Esophagus squamous epithelium (tissue), 5 donors: ENCODE measurements around the gene DLL3. TPM values are rescaled to one million over a fixed set of nuclear protein-coding genes. Genes with fewer than 3 reads are reported as not detected.

Experiments
- DNase-seq: peaks from one replicate; lab custom pipeline; 2025; lab: John Stamatoyannopoulos, UW
- H3K27ac ChIP-seq, 4 donors: fragments of 200-600 bp; sonication (generic); one replicate each; pipeline ENCODE4 v1.5.1; 2016 to 2019; ENCODE audit warnings: mild to moderate bottlenecking in 1 of 4
- H3K27me3 ChIP-seq, 4 donors: fragments of 200-600 bp; sonication (generic); 1 replicate in 3 of 4; 2 replicates in 1 of 4; pipeline versions ENCODE4 v1.5.1 to v1.6.0; 2017 to 2021; ENCODE audit warnings: antibody characterized with exemption in 1 of 4
- H3K36me3 ChIP-seq, 3 donors: fragments of 200-600 bp; sonication (generic); one replicate each; pipeline ENCODE4 v1.5.1; 2016 to 2019
- H3K4me1 ChIP-seq, 3 donors: fragments of 200-600 bp; sonication (generic); one replicate each; pipeline ENCODE4 v1.5.1; 2017 to 2019
- H3K4me3 ChIP-seq, 4 donors: fragments of 200-600 bp; sonication (generic); 1 replicate in 3 of 4; 2 replicates in 1 of 4; pipeline ENCODE4 v1.5.1; 2016 to 2019; ENCODE audit warnings: mild to moderate bottlenecking in 2 of 4, moderate library complexity in 1 of 4
- H3K9me3 ChIP-seq, 3 donors: fragments of 200-600 bp; sonication (generic); one replicate each; pipeline ENCODE4 v1.5.1; 2016 to 2019
- POLR2A ChIP-seq, 4 donors: fragments of 450-650 bp; IDR thresholded peaks; one replicate each; pipeline ENCODE4 v1.6.1; 2017; ENCODE audit warnings: antibody characterized with exemption in 4 of 4, mild to moderate bottlenecking in 4 of 4, moderate library complexity in 3 of 4
- whole genome bisulfite sequencing, 2 donors: methylation state at CpG; one replicate each; pipeline ENCODE4 v1.1.5; 2018; 5-methylcytosine and 5-hydroxymethylcytosine counted together
- intact Hi-C: fragments of 100-400 bp; cut with DNase I; formaldehyde crosslinking; loops from one replicate; pipeline ENCODE4 v1.15.0; 2022
- total RNA-seq, 4 donors: library from RNA; depleted of rRNA; stranded (reverse); fragments of >200 nt; gene quantifications; one replicate each; pipeline ENCODE4 v1.1.0, GENCODE V29; 2016
- TF ChIP-seq, protein P1 (sequence below), 6 experiments: fragments of 450-650 bp in 4 of 6; fragments of 200-600 bp in 2 of 6; sonication (generic) in 2 of 6; IDR thresholded peaks; one replicate each; pipeline ENCODE4 v1.5.1; 2016 to 2019; ENCODE audit warnings: antibody characterized with exemption in 6 of 6, mild to moderate bottlenecking in 4 of 6, moderate library complexity in 4 of 6
- donor health status: DM: yes; HTN: yes; CAD: no.

The DLL3 gene
- total RNA-seq, 4 donors from 2014 or later, result not detected

DNA sequence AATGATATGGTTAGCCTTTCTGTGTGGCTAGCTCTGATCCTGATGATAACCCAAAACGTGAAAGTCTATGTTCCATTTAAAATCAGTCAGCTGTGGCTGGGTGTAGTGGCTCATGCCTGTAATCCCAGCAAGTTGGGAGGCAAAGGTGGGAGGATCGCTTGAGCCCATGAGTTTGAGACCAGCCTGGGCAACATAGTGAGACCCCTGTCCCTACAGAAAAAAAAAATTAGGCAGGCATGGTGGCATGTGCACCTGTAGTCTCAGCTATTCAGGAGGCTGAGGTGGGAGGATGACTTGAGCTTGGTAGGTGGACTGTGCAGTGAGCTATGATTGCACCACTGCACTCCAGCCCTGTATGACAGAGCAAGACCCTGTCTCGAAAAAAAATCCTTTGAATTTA lies 35.0 kb downstream of the DLL3 start:
- Histone ChIP-seq H3K36me3 (no peaks in the 10 kb centered on the region), H3K4me1 (peaks cover 5 to 41% (median 15%) of the 10 kb centered on the region in 3 donors), H3K9me3 (no peaks in the 10 kb centered on the region), H3K27me3 (no peaks in the 10 kb centered on the region), H3K27ac (no peak overlapping the region), H3K4me3 (no peak overlapping the region)
- 67 to 76% methylated on average over 3 of the region's 3 CpGs for WGBS, 2 donors
- intact Hi-C loops, result loop anchor here (10.0 kb wide), 2 partner anchors 59 to 99 kb away; partner anchors contain the start of gene RPS16
- DNase-seq, result no peak
- TF ChIP-seq, protein P1, sequence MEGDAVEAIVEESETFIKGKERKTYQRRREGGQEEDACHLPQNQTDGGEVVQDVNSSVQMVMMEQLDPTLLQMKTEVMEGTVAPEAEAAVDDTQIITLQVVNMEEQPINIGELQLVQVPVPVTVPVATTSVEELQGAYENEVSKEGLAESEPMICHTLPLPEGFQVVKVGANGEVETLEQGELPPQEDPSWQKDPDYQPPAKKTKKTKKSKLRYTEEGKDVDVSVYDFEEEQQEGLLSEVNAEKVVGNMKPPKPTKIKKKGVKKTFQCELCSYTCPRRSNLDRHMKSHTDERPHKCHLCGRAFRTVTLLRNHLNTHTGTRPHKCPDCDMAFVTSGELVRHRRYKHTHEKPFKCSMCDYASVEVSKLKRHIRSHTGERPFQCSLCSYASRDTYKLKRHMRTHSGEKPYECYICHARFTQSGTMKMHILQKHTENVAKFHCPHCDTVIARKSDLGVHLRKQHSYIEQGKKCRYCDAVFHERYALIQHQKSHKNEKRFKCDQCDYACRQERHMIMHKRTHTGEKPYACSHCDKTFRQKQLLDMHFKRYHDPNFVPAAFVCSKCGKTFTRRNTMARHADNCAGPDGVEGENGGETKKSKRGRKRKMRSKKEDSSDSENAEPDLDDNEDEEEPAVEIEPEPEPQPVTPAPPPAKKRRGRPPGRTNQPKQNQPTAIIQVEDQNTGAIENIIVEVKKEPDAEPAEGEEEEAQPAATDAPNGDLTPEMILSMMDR (IDR thresholded peaks at IDR 0.05), result no peak
- no peak for TF ChIP-seq POLR2A (IDR thresholded peaks at IDR 0.05)

DNA sequence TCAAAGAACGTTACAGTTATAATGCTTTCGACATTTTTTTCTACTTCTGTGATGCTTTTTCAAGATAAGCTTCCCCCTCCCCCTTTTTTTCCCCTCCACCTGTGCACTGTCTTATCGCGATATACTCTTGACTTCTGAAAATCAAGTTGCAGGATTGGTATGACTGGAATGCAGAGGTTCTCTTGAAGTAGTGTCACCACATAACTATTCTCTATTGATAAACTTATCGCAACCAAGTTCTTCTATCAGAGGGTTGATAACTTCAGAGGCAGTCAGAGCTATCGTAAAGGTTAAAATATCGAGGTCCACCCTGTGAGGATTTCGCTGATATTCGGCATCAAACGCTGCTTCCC lies 40.4 kb downstream of the DLL3 start:
- H3K27ac ChIP-seq, result peak overlapping the region; percentile 92 to 99 (median 96)
- DNase-seq, result no peak
- H3K27me3 ChIP-seq, result no peaks in the 10 kb centered on the region
- no peaks in the 10 kb centered on the region for H3K9me3 ChIP-seq
- WGBS, 2 donors, result 3 to 4% methylated on average over 7 to 10 of the region's 10 CpGs
- TF ChIP-seq, protein P1 (IDR thresholded peaks at IDR 0.05), result no peak
- TF ChIP-seq POLR2A (IDR thresholded peaks at IDR 0.05), result no peak
- no peaks in the 10 kb centered on the region for H3K36me3 ChIP-seq
- peaks cover 0 to 28% (median 6%) of the 10 kb centered on the region in 3 donors for H3K4me1 ChIP-seq
- H3K4me3 ChIP-seq, result peak overlapping the region; percentile 75 to 91 (median 89)
- intact Hi-C loops, result loop anchor here (10.0 kb wide), 2 partner anchors 64 to 104 kb away; partner anchors contain the start of gene RPS16

DNA sequence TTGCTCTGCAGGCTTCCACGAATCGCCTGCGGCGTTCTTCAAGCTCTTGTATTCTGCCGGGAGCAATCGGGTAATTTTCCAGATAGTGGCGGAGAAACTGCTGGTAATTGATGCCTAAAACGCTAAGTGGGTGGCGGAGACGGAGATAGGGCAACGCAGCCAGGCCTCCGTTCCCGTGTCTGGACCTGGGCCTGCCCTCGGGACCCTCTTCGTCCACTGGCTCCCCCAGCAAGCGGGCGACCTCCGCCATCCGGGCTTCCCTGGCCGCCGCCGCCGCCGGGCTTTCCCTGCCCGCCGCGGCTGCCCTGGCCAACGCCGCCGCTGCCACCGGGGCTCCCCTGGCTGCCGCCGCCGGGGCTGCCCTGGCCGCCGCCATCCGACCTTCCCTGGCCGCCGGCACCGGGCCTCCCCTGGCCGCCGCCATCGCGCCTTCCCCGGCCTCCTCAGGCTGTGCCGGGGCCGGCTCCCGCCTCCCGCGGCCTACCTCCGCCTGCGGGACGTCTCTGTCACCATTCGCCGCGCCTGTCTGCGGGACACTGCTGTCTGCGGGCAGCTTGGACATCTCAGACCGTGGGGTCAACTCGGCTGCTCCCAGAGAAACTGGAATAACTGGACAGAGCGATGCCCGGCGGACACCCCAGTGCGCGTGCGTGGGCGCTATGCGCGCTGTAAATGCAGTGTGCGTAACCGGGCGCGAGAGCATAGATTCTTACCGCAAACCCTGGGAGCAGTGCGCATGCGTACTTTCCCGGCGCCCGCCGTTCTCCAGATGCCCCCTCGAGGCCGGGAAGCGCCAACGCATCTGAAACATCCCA lies 41.0 kb downstream of the DLL3 start, which contains the start of gene EID2:
Gene EID2, minus strand, starts transcription at position 644 of the 815 bp plus-strand sequence. Its CDS starts 82 bp downstream, at position 562.
- Histone ChIP-seq H3K9me3 (no peaks in the 10 kb centered on the region), H3K27ac (peak within 1 kb of the TSS; percentile 92 to 99 (median 96)), H3K27me3 (no peaks in the 10 kb centered on the region), H3K4me1 (peaks cover 0 to 28% (median 6%) of the 10 kb centered on the region in 3 donors), H3K36me3 (no peaks in the 10 kb centered on the region), H3K4me3 (peak within 1 kb of the TSS; percentile 75 to 91 (median 89))
- WGBS, 2 donors, result 0% methylated on average over 1 to 8 of the region's 84 CpGs
- TF ChIP-seq, protein P1 (IDR thresholded peaks at IDR 0.05), result peak; percentile 80 to 99 (median 88)
- TF ChIP-seq POLR2A (IDR thresholded peaks at IDR 0.05), result peak in 3 of 4 donors; percentile 58 to 84 (median 64)
- DNase-seq, result peak; percentile 64
- intact Hi-C loops, result loop anchor here (10.0 kb wide), 2 partner anchors 65 to 105 kb away; partner anchors contain the start of gene RPS16

DNA sequence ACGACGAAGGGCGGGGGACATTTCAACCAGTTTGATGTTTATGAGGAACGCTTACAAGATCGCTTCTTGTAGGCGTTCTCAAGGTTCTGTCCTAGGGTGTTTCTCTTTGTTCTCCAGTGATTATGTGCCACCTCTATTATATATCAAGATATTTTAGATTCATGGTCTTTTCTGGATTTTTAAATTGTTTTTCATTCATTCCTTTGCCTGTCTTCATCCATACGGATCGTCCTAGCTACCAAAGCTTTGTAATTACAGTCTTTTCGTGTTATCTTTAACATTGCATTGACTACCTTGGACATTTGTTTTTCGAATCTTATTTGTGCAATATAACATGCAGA lies 41.6 kb downstream of the DLL3 start:
- no peak for TF ChIP-seq POLR2A (IDR thresholded peaks at IDR 0.05)
- TF ChIP-seq, protein P1 (IDR thresholded peaks at IDR 0.05), result no peak
- H3K27ac ChIP-seq, result peak overlapping the region; percentile 92 to 99 (median 96)

DNA sequence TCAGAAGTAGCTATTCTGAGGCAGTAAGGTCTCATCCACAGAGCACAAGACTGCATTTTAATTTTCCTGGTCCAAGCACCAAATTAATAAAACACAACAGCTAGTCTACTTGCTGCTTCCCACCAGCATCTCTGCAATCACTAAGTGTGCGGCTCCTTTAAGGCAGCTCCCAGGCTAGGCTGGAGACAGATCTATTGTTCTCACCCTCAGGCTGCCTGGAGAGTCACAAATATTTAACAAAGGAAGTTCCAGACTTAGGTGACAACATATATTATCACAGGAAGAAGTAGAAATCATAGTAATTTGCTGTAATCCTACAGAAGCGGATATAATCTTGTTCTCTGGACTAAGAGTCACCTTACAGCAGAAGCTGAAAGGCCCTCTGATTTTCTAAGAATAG lies 43.5 kb downstream of the DLL3 start:
- TF ChIP-seq, protein P1 (IDR thresholded peaks at IDR 0.05), result no peak
- no peak for TF ChIP-seq POLR2A (IDR thresholded peaks at IDR 0.05)
- Histone ChIP-seq H3K9me3 (no peaks in the 10 kb centered on the region), H3K27me3 (peaks cover 0 to 4% (median 0%) of the 10 kb centered on the region in 4 donors), H3K4me1 (peaks cover 0 to 28% (median 6%) of the 10 kb centered on the region in 3 donors), H3K36me3 (no peaks in the 10 kb centered on the region), H3K4me3 (no peak overlapping the region), H3K27ac (no peak overlapping the region)
- WGBS, 2 donors, result 55 to 58% methylated on average over 2 of the region's 2 CpGs
- intact Hi-C loops, result no loop called here
- DNase-seq, result no peak

More for the DNA sequence above, 41.6 kb downstream of the DLL3 start:
- H3K36me3 ChIP-seq, result no peaks in the 10 kb centered on the region
- no peaks in the 10 kb centered on the region for H3K9me3 ChIP-seq
- DNase-seq, result no peak
- peak overlapping the region in 3 of 4 donors; percentile 75 to 91 (median 87) for H3K4me3 ChIP-seq
- peaks cover 0 to 2% (median 0%) of the 10 kb centered on the region in 4 donors for H3K27me3 ChIP-seq
- WGBS, 2 donors, result 3 to 4% methylated on average over 10 of the region's 10 CpGs
- peaks cover 0 to 28% (median 6%) of the 10 kb centered on the region in 3 donors for H3K4me1 ChIP-seq
- intact Hi-C loops, result no loop called here
